Endothelial cell of hepatic sinusoid (primary cell): ENCODE results near the gene RACK1.

Experiments used
- in situ Hi-C: cut with HindIII; loops from 2 replicates; pipeline ENCODE4 v1.10.0; 2017; ENCODE audit warnings: low sequenced_read_pairs

RACK1 gene

DNA sequence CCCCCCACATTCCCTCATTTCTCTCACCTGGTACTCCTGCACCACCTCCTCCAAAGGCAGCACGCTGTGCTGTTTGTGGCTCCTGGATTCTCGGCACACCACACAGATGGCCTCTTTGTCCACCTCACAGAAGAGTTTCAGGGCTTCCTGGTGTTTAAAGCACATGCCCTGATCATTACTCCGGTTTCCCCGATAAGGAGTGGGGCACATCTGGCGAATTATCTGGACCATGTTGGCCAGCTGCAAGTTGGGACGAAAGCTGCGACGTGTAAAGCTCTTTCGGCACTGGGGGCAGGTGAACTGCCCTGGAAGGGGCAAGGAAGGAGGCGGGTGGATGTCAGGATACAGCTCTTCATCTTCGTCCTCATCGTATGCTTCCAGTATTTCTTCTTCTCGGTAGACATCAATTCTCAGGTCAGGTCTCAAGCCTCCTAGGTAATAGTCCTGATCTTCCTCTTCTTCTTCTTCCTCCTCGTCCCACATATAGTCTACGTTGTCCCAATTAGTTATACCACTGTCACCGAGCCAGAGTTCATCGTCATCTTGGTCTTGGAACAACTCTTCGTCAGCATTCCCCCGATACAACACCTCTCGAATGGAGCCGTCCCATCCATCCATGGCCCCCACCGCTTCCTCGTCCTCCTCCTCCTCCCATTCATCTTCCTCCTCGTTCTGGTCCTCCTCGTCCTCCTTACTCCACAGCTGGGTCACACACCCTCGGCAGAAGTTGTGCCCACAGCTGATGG is 16.4 kb upstream of the RACK1 start:
- in situ Hi-C loops, result no loop called here

DNA sequence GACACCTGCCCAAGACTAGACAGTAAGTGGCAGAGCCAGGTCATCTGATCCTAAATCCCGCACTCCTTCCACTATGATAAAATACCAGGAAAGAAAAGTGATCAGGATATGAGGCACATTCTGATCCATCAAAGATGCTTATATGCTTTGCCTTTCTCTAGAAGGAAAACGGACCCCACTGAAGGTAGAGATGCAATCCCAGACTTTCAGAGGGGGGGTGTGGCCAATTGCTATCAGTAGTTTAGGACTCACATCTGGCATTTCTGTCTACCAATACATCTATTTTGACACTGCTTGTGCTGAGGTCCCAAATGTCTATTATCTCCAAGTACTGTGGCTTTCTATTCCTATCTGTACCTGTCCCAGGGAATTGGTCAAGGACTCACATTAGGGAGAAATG is 15.6 kb upstream of the RACK1 start:
- in situ Hi-C loops, result no loop called here

GRCh38 chr5:181258576-181258975 is 14.9 kb upstream of the RACK1 start:
- in situ Hi-C loops, result no loop called here

DNA sequence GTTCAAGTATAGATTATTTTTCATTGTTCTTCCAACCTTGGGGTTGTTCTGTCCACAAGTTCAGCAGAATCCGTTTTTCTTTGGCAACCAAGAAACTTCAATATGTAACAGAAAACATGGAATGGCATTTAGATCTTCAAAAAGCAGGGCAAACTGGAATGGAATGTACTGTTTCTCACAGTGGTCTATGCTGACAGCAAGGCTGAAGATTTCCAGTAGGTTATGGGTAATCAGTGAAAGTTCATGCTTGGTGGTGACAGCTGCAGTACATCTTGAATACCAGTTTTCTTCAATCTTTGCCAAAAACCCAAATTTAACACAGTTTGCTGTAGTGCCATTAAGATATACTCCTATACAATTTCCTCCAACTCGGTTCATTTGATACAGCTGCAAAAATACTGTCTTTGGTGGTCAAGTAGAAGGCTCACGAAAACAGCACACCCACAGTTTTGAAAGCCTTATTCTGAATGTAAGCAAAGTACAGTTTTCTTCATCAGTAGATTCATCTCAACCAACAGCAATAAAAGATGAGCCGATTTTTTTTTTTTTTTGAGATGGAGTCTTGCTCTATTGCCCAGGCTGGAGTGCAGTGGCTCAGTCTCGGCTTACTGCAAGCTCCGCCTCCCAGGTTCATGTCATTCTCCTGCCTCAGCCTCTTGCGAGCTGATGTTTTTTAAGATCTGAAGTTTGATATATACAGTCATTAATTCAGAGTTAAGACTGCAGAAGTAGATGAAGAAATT is 12.3 kb upstream of the RACK1 start:
- in situ Hi-C loops, result no loop called here

DNA sequence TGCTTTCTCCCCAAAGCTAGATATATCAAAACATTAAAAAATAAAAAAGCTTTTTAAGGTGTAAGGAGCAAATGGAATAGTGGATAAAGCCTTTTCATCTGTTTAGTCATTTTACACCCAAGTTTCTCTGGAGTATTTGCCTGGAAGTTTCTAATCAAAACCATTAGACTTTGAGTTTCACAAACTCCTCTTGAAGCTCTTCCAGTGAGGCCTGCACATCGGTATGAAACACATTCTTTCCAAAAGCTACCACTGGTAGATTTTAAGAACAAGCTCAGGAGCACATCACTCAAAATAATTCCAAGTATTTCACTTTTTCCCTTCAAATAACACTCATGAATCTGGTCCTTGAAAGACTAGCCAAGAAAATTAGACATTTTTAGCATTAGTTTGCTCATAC is 11.6 kb upstream of the RACK1 start:
- in situ Hi-C loops, result no loop called here

GRCh38 chr5:181248277-181248676 is 4.6 kb upstream of the RACK1 start:
- in situ Hi-C loops, result no loop called here

- in situ Hi-C loops, result no loop called here
Observed at GRCh38 chr5:181246276-181247049, 2.8 kb upstream of the RACK1 start.

DNA sequence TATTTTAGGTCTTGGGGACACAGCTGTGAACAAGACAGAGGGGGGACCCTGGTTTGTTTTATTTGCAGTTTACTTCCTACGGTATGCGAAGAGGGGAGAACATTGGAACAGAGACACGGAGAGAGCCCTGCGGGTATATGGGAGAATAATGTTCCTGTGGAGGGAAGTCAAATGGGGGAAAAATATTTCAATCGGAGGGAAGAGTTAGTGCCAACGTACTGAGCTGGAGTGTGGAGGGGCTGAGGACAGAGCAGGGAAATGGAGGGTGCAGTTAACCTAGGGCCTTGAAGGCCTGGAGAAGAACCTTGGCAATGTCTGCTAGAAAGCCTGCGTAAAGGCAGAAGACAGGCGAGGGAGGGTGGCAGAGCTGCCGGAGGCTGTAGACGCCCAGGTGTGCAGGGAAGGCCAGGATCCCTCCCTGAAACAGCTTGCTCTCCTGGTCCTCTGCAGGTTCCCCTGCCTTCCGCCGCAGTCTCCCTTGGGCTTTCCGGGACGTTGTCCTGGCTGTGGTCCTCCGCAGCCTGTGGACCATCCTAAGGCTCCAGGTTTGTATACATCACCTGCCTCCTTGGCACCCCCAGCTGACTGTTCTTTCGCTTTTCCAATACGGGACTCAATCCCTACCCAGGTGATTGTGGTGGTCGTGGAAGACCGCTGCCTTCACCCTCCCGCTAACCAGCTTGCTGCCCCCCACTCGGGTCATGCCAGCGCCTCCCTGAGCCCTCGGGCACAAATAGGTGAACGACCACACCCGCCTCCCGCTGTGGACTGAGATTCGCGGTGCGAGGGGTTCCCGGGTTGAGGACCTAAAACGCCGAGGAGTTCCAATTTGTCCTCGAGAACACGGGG is 1.9 kb upstream of the RACK1 start:
- in situ Hi-C loops, result no loop called here

DNA sequence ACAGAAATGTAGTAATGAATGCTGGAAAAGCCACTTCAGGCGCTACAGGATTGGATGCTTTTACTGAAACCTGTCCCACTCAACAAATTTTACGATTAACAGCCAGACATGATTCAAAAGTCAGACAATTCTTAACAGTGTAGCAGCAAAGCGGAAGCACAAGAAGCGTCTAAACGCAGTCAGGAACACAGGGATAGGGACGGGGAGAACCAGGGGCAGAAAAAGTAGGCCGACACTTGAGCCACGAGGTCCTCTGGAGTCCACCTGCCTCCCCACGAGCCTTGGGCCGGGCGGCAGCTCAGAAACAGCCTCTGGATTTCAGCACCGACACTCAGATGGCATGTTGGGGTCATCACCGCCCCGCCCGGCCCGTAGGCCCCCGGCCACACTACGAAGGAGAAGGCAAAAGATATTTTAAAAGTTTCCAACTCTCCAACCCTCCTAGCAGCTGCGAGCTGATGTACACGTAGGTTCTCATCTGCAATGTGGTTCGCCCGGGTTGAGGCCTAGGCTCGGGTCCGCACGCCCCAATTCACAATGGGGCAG is 615 bp downstream of the RACK1 start:
- in situ Hi-C loops, result no loop called here

GRCh38 chr5:181242031-181242451 is 1.7 kb downstream of the RACK1 start:
- in situ Hi-C loops, result no loop called here

DNA sequence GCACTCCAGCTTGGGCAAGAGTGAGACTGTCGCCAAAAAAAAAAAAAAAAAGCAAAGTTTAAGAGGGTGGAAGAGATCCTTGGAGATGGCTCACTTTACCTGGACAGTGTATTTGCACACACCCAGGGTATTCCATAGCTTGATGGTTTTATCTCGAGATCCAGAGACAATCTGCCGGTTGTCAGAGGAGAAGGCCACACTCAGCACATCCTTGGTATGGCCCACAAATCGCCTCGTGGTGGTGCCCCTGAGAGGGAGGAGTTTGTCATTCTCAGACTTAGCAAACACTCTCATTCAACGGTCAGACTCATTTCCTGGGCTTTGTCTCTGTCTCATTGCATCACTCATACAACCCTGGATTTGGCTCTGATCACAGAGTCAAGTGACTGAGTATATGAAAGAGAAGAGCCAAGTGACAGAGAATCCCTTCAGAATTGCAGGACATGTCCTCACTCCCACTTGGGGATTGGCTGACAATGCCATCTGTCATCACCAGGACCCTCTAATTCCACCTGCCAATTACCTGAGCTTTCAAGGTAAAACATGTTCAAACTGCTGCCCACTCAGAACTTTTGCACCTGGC is 2.2 kb downstream of the RACK1 start:
- in situ Hi-C loops, result no loop called here

GRCh38 chr5:181239062-181239663 is 4.5 kb downstream of the RACK1 start:
- in situ Hi-C loops, result loop anchor here (5.0 kb wide), 1 partner anchor 42 kb away; no protein-coding TSS in a partner anchor

GRCh38 chr5:181237729-181238385 is 5.8 kb downstream of the RACK1 start:
- in situ Hi-C loops, result loop anchor here (5.0 kb wide), 1 partner anchor 41 kb away; no protein-coding TSS in a partner anchor

DNA sequence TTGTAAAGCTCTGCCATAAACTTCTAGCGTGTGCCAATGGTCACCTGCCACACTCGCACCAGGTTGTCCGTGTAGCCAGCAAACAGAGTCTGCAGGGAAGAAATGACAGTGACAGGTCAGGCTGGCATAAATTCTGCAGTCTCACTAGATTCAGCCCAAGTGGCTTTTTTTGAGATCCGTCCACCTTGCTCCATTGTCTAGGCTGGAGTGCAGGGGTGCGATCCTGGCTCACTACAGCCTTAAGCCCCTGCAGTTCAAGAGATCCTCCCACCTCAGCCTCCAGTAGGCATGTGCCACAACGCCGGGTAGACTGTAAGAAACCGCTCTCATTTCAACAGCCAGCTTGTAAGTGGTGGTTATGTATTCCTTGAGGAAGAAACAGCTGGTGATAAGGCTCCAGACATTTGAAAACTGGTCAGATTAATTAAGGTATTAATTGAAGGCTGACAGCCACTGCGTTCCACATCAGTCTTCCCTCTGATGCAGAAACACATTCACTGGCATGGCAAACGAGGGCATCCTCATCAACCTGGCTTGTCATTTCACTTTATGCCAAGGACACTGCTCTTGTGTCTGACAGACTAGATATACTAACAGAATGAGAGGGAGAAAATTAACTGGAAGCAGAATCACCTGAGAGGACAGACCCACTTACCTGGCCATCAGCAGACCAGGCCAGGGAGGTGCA is 6.6 kb downstream of the RACK1 start:
- in situ Hi-C loops, result loop anchor here (5.0 kb wide), 1 partner anchor 40 kb away; no protein-coding TSS in a partner anchor

GRCh38 chr5:181236471-181236870 is 7.2 kb downstream of the RACK1 start:
- in situ Hi-C loops, result loop anchor here (5.0 kb wide), 1 partner anchor 39 kb away; no protein-coding TSS in a partner anchor

- in situ Hi-C loops, result loop anchor here (5.0 kb wide), 1 partner anchor 39 kb away; no protein-coding TSS in a partner anchor
Observed at GRCh38 chr5:181235689-181236366, 7.9 kb downstream of the RACK1 start.

DNA sequence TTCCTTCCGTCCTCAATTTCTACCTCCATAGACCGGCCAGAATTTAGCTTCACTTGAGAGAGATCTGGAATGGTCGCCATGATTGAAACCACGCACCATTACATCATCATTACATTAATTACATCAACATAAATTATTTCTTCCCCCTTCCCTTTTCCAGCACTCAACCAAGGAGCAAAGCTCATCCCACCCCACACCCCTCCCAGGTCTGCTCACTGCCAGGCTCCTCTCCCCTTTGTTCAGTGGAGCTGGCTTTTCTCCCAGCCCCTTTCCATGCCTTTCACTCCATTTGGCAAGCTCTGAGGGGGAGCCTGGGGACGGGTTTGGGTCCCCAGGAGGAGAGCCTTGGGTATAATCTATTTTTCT is 8.4 kb downstream of the RACK1 start:
- in situ Hi-C loops, result loop anchor here (5.0 kb wide), 1 partner anchor 38 kb away; no protein-coding TSS in a partner anchor
